Ramos (cell line): ENCODE measurements around the gene PPP1R14D.

ENCODE experiments used
- in situ Hi-C: fragments of 300-500 bp; cut with MboI; formaldehyde crosslinking; loops from one replicate; pipeline ENCODE4 v1.14.3; 2022; ENCODE audit warnings: low sequenced_read_pairs; ENCODE audit not compliant: unreplicated experiment

Gene PPP1R14D

GRCh38 chr15:40766906-40767837 lies 61.3 kb downstream of the PPP1R14D start:
- in situ Hi-C loops = no loop called here

GRCh38 chr15:40766194-40766815 lies 62.2 kb downstream of the PPP1R14D start:
- in situ Hi-C loops = no loop called here
